GM12872 (cell line): ENCODE results near the gene KRTAP2-4.

Experiments
- CTCF ChIP-seq: IDR thresholded peaks from 3 replicates; pipeline ENCODE4 v1.5.1; 2011; ENCODE audit warnings: low read depth, mild to moderate bottlenecking, low read length, moderate library complexity; ENCODE audit not compliant: insufficient read depth

The KRTAP2-4 gene

GRCh38 chr17:41024697-41025096, 41.0 kb downstream of the KRTAP2-4 start:
- TF ChIP-seq CTCF, result no peak

GRCh38 chr17:41020336-41020735, 45.3 kb downstream of the KRTAP2-4 start:
- no peak for TF ChIP-seq CTCF

GRCh38 chr17:41019415-41019814, 46.3 kb downstream of the KRTAP2-4 start:
- TF ChIP-seq CTCF, result no peak

GRCh38 chr17:41018541-41018940, 47.1 kb downstream of the KRTAP2-4 start:
- TF ChIP-seq CTCF, result no peak

- TF ChIP-seq CTCF, result no peak
Observed at GRCh38 chr17:41016578-41017215, 49.0 kb downstream of the KRTAP2-4 start.

- no peak for TF ChIP-seq CTCF
Observed at GRCh38 chr17:41015454-41015853, 50.2 kb downstream of the KRTAP2-4 start.
